ENCODE data around the gene NLK.

NLK gene

GRCh38 chr17:28085766-28086165, 43.3 kb downstream of the NLK start:
- no peak for DNase-seq (ENCODE audit: low read depth)
- TF ChIP-seq, protein P1, sequence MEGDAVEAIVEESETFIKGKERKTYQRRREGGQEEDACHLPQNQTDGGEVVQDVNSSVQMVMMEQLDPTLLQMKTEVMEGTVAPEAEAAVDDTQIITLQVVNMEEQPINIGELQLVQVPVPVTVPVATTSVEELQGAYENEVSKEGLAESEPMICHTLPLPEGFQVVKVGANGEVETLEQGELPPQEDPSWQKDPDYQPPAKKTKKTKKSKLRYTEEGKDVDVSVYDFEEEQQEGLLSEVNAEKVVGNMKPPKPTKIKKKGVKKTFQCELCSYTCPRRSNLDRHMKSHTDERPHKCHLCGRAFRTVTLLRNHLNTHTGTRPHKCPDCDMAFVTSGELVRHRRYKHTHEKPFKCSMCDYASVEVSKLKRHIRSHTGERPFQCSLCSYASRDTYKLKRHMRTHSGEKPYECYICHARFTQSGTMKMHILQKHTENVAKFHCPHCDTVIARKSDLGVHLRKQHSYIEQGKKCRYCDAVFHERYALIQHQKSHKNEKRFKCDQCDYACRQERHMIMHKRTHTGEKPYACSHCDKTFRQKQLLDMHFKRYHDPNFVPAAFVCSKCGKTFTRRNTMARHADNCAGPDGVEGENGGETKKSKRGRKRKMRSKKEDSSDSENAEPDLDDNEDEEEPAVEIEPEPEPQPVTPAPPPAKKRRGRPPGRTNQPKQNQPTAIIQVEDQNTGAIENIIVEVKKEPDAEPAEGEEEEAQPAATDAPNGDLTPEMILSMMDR (conservative IDR thresholded peaks at IDR 0.05; ENCODE audit: low read length): no peak
- no peak overlapping the region for H3K4me3 ChIP-seq (ENCODE audit: low read length)

DNA sequence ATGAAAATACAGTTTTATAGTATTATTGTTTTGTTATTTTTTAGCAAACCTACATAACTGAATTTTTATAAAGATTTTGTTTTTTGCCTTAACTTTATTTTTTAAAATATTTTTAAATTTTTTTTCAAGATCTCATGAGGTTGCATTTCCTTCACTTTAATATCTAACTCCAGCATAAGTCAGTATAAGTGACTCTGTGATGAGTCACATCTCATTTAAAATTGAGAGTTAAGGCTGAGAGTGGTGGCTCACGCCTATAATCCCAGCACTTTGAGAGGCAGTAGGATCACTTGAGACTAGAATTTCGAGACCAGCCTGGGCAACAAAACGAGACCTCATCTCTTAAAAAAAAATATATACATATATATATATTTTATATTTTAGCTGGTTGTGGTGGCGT, 44.0 kb downstream of the NLK start:
- no peak for DNase-seq (ENCODE audit: low read depth)
- H3K4me3 ChIP-seq (ENCODE audit: low read length): no peak overlapping the region
- TF ChIP-seq, protein P1 (conservative IDR thresholded peaks at IDR 0.05; ENCODE audit: low read length): no peak

- DNase-seq (ENCODE audit: low read depth): no peak
- H3K4me3 ChIP-seq (ENCODE audit: low read length): no peak overlapping the region
- TF ChIP-seq, protein P1 (conservative IDR thresholded peaks at IDR 0.05; ENCODE audit: low read length): no peak
Measured at GRCh38 chr17:28087743-28088142, 45.3 kb downstream of the NLK start.

DNA sequence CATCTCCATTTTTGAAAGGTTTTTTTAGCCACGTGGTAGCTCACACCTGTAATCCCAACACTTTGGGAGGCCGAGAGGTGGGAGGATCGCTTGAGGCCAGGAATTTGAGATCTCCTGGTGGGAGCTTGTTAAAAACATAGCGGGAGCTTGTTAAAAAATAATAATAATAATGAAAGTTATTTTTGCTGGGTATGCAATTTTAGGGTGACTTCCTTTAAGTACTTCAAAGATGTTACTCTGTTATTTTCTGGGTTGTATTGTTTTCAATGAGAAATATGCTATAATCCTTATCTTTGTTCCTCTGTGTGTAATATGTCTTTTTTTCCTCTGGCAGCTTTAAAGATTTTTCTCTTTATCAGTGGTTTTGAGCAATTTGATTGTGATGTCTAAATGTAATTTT, 48.1 kb downstream of the NLK start:
- no peak for DNase-seq (ENCODE audit: low read depth)
- TF ChIP-seq, protein P1 (conservative IDR thresholded peaks at IDR 0.05; ENCODE audit: low read length): no peak
- H3K4me3 ChIP-seq (ENCODE audit: low read length): no peak overlapping the region

GRCh38 chr17:28092088-28092487, 49.6 kb downstream of the NLK start:
- H3K4me3 ChIP-seq (ENCODE audit: low read length): no peak overlapping the region
- no peak for DNase-seq (ENCODE audit: low read depth)
- TF ChIP-seq, protein P1 (conservative IDR thresholded peaks at IDR 0.05; ENCODE audit: low read length): no peak

- TF ChIP-seq, protein P1 (conservative IDR thresholded peaks at IDR 0.05; ENCODE audit: low read length): no peak
- no peak overlapping the region for H3K4me3 ChIP-seq (ENCODE audit: low read length)
- no peak for DNase-seq (ENCODE audit: low read depth)
Measured at GRCh38 chr17:28093999-28094716, 51.7 kb downstream of the NLK start.

- TF ChIP-seq, protein P1 (conservative IDR thresholded peaks at IDR 0.05; ENCODE audit: low read length): no peak
- no peak for DNase-seq (ENCODE audit: low read depth)
- no peak overlapping the region for H3K4me3 ChIP-seq (ENCODE audit: low read length)
Measured at GRCh38 chr17:28096756-28097155, 54.3 kb downstream of the NLK start.
